OCI-LY1 (cell line): ENCODE measurements around the gene RPP14.
A peak's percentile ranks its signal among the peaks of the same experiment; 100 is the strongest.

Source experiments
- H2AFZ ChIP-seq: fragments of 200-600 bp; sonication (generic), shearing (Covaris generic); 2 replicates; pipeline ENCODE4 v1.6.0; 2014; ENCODE audit warnings: antibody characterized with exemption, mild to moderate bottlenecking, low read length
- H3F3A ChIP-seq: fragments of 200-600 bp; sonication (generic), shearing (Covaris generic); 2 replicates; pipeline ENCODE4 v1.6.0; 2014; ENCODE audit warnings: mild to moderate bottlenecking, antibody characterized with exemption, low read length, moderate library complexity; ENCODE audit not compliant: insufficient read depth
- H3K27ac ChIP-seq: fragments of 200-600 bp; sonication (generic); 2 replicates; pipeline ENCODE4 v1.5.1; 2014; ENCODE audit warnings: low read length, mixed run types, mild to moderate bottlenecking, low read depth; ENCODE audit not compliant: poor library complexity, severe bottlenecking
- H3K27me3 ChIP-seq: fragments of 200-600 bp; sonication (generic); 2 replicates; pipeline ENCODE4 v1.6.0; 2014; ENCODE audit warnings: antibody characterized with exemption, mild to moderate bottlenecking, low read length, moderate library complexity; ENCODE audit not compliant: insufficient read depth
- H3K36me3 ChIP-seq: fragments of 200-600 bp; sonication (generic); 2 replicates; pipeline ENCODE4 v1.6.1; 2014; ENCODE audit warnings: mild to moderate bottlenecking, antibody characterized with exemption, low read length, moderate library complexity, mixed read lengths; ENCODE audit not compliant: insufficient read depth
- H3K4me1 ChIP-seq: fragments of 200-600 bp; sonication (generic); 2 replicates; pipeline ENCODE4 v1.5.1; 2014; ENCODE audit warnings: mild to moderate bottlenecking, low read length, moderate library complexity; ENCODE audit not compliant: insufficient read depth, severe bottlenecking
- H3K4me2 ChIP-seq: fragments of 200-600 bp; sonication (generic), shearing (Covaris generic); 2 replicates; pipeline ENCODE4 v1.6.1; 2014; ENCODE audit warnings: low read length
- H3K4me3 ChIP-seq: fragments of 200-600 bp; sonication (generic); 2 replicates; pipeline ENCODE4 v1.5.1; 2014; ENCODE audit warnings: low read length, low read depth, mild to moderate bottlenecking, mixed read lengths; ENCODE audit not compliant: poor library complexity, severe bottlenecking
- H3K79me2 ChIP-seq: fragments of 200-600 bp; shearing (Covaris generic); 2 replicates; pipeline ENCODE4 v1.6.1; 2016; ENCODE audit warnings: mixed run types, low read length, mixed read lengths; ENCODE audit not compliant: insufficient read depth
- H3K9ac ChIP-seq: fragments of 200-600 bp; sonication (generic), shearing (Covaris generic); 2 replicates; pipeline ENCODE4 v1.6.1; 2014; ENCODE audit warnings: mild to moderate bottlenecking, low read length, mixed read lengths
- H3K9me2 ChIP-seq: fragments of 200-600 bp; sonication (generic), shearing (Covaris generic); 2 replicates; pipeline ENCODE4 v1.6.1; 2014; ENCODE audit warnings: low read depth, mild to moderate bottlenecking, low read length, mixed read lengths
- H3K9me3 ChIP-seq: fragments of 200-600 bp; shearing (Covaris generic); 2 replicates; pipeline ENCODE4 v1.6.1; 2014; ENCODE audit warnings: low read length, mixed read lengths
- H4K20me1 ChIP-seq: fragments of 200-600 bp; sonication (generic), shearing (Covaris generic); 2 replicates; pipeline ENCODE4 v1.6.0; 2016; ENCODE audit warnings: mild to moderate bottlenecking, low read length; ENCODE audit not compliant: insufficient read depth
- CTCF ChIP-seq: fragments of 200-600 bp; sonication (generic), shearing (Covaris generic); IDR thresholded peaks from 2 replicates; pipeline ENCODE4 v1.5.1; 2017; ENCODE audit warnings: mild to moderate bottlenecking, antibody characterized with exemption, low read length, moderate library complexity, mixed read lengths
- EZH2 ChIP-seq: fragments of 200-600 bp; sonication (generic), shearing (Covaris generic); IDR thresholded peaks from 2 replicates; pipeline ENCODE4 v1.8.0; 2017; ENCODE audit warnings: borderline replicate concordance, mixed run types, mild to moderate bottlenecking, antibody characterized with exemption, low read length, moderate library complexity, mixed read lengths

RPP14 gene

GRCh38 chr3:58356054-58356453 lies 50.0 kb downstream of the RPP14 start:
- H3K79me2 ChIP-seq, result peaks cover 86% of the 10 kb centered on the region
- H3K4me3 ChIP-seq, result peak overlapping the region; percentile 44
- no peaks in the 10 kb centered on the region for H4K20me1 ChIP-seq
- peak overlapping the region; percentile 57 for H3K9ac ChIP-seq
- peak overlapping the region; percentile 100 for H3K27ac ChIP-seq
- H3K27me3 ChIP-seq, result no peaks in the 10 kb centered on the region
- H3K9me3 ChIP-seq, result no peaks in the 10 kb centered on the region
- peaks cover 80% of the 10 kb centered on the region for H3K4me1 ChIP-seq
- H2AFZ ChIP-seq, result no peak overlapping the region
- 0 out of 2 replicates have a peak, but pooled peaks cover 6% of the 10 kb centered on the region for H3F3A ChIP-seq
- H3K4me2 ChIP-seq, result peak overlapping the region; percentile 60
- peaks cover 46% of the 10 kb centered on the region for H3K36me3 ChIP-seq
- no peak for TF ChIP-seq CTCF
- TF ChIP-seq EZH2, result no peak
- no peaks in the 10 kb centered on the region for H3K9me2 ChIP-seq

- Histone ChIP-seq H3F3A (0 out of 2 replicates have a peak, but pooled peaks cover 1% of the 10 kb centered on the region), H2AFZ (no peak overlapping the region), H3K4me1 (peaks cover 78% of the 10 kb centered on the region), H3K9me3 (no peaks in the 10 kb centered on the region), H3K27ac (peak overlapping the region; percentile 100), H3K4me2 (no peak overlapping the region), H3K79me2 (peaks cover 88% of the 10 kb centered on the region), H3K9me2 (no peaks in the 10 kb centered on the region), H3K36me3 (peaks cover 58% of the 10 kb centered on the region), H3K9ac (no peak overlapping the region), H3K27me3 (no peaks in the 10 kb centered on the region), H4K20me1 (peaks cover 4% of the 10 kb centered on the region), H3K4me3 (no peak overlapping the region)
- TF ChIP-seq EZH2 (no peak), CTCF (no peak)
Measured at GRCh38 chr3:58357402-58357801, 51.4 kb downstream of the RPP14 start.

- H3K79me2 ChIP-seq, result peaks cover 90% of the 10 kb centered on the region
- H4K20me1 ChIP-seq, result peaks cover 4% of the 10 kb centered on the region
- no peaks in the 10 kb centered on the region for H3K27me3 ChIP-seq
- no peak overlapping the region for H3K4me2 ChIP-seq
- peak; percentile 50 for TF ChIP-seq CTCF
- TF ChIP-seq EZH2, result no peak
- no peak overlapping the region; the same call in 1 of the 2 replicates for H3K9ac ChIP-seq
- H3K27ac ChIP-seq, result peak overlapping the region; percentile 100
- H3K9me3 ChIP-seq, result no peaks in the 10 kb centered on the region
- no peak overlapping the region for H3K4me3 ChIP-seq
- no peaks in the 10 kb centered on the region for H3K9me2 ChIP-seq
- H3K4me1 ChIP-seq, result peaks cover 72% of the 10 kb centered on the region
- peaks cover 58% of the 10 kb centered on the region for H3K36me3 ChIP-seq
- no peak overlapping the region for H2AFZ ChIP-seq
- H3F3A ChIP-seq, result no peaks in the 10 kb centered on the region
Measured at GRCh38 chr3:58358092-58358491, 52.0 kb downstream of the RPP14 start.
